ENCODE measurements around the gene PFKM. TPM values are rescaled to one million over a fixed set of nuclear protein-coding genes. Genes with fewer than 3 reads are reported as not detected.

PFKM gene
- total RNA-seq, 6 experiments from 2014 or later, result 67.7 to 87.1 (median 73.3) TPM

DNA sequence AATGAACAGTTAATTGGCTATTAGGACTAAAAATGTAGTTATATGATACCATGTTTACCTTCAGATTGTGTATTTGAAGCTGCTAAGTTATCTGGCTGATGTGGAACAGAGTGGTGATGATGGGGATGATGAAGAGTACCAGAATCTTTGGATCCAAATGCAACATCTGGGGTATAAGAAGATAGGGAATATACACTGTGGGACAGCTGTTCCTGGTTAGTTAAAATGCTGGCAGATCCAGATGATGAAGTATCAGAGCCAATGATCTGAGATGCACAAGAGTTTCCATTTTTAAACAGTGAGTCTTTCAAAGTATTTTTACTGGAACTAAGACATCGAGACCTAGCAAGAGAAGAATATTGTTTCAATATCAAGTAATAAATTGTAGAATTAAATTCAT lies 44.9 kb upstream of the PFKM start:
- Mint-ChIP-seq H3K4me1 (ENCODE audit: low read depth) (peaks cover 13% of the 10 kb centered on the region), H3K9me3 (no peaks in the 10 kb centered on the region), H3K4me3 (no peak overlapping the region), H3K36me3 (ENCODE audit: low read depth) (peaks cover 18% of the 10 kb centered on the region), H3K27me3 (ENCODE audit: insufficient read depth) (no peaks in the 10 kb centered on the region), H3K27ac (no peak overlapping the region)
- DNase-seq, result no peak
- TF ChIP-seq, protein P1, sequence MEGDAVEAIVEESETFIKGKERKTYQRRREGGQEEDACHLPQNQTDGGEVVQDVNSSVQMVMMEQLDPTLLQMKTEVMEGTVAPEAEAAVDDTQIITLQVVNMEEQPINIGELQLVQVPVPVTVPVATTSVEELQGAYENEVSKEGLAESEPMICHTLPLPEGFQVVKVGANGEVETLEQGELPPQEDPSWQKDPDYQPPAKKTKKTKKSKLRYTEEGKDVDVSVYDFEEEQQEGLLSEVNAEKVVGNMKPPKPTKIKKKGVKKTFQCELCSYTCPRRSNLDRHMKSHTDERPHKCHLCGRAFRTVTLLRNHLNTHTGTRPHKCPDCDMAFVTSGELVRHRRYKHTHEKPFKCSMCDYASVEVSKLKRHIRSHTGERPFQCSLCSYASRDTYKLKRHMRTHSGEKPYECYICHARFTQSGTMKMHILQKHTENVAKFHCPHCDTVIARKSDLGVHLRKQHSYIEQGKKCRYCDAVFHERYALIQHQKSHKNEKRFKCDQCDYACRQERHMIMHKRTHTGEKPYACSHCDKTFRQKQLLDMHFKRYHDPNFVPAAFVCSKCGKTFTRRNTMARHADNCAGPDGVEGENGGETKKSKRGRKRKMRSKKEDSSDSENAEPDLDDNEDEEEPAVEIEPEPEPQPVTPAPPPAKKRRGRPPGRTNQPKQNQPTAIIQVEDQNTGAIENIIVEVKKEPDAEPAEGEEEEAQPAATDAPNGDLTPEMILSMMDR (IDR thresholded peaks at IDR 0.05), result no peak

DNA sequence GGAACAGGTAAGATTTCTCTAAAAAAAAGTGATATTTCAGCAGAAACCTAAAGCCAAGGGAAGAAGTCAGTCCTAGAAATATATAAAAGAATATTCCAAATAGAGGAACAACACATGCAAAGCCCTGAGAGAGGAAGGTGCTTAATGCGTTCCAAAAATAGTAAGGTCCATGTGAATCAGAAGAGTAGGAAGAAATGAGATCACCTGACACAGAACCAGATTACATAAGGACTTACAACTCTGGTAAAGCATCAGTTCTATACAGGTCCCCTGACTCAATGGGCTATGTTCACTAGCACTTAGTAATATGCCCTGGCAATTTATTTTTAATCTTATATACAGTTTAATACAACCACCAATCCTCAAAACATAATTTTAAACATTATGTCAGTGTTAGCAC lies 43.3 kb upstream of the PFKM start:
- peaks cover 10% of the 10 kb centered on the region for H3K36me3 Mint-ChIP-seq (ENCODE audit: low read depth)
- H3K4me1 Mint-ChIP-seq (ENCODE audit: low read depth), result peaks cover 7% of the 10 kb centered on the region
- no peak for DNase-seq
- H3K27me3 Mint-ChIP-seq (ENCODE audit: insufficient read depth), result no peaks in the 10 kb centered on the region
- TF ChIP-seq, protein P1 (IDR thresholded peaks at IDR 0.05), result no peak
- no peak overlapping the region for H3K27ac Mint-ChIP-seq
- H3K4me3 Mint-ChIP-seq, result no peak overlapping the region
- no peaks in the 10 kb centered on the region for H3K9me3 Mint-ChIP-seq

DNA sequence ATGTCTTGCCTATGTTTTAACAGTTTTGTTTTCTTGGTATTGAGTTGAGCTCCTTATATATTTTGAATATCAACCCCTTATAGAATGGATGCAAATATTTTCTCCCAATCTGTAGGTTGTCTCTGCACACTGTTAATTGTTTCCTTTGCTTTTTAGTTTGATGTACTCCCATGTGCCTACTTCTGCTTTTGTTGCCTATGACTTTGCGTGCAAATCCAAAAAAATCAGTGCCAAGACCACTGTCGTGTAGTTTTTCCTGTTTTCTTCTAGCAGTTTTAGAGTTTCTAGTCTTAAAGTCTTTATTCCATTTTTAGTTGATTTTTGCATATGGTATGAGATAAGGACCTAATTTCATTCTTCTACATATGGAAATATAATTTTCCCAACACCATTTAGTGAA lies 42.1 kb upstream of the PFKM start:
- H3K4me1 Mint-ChIP-seq (ENCODE audit: low read depth), result peaks cover 7% of the 10 kb centered on the region
- no peak overlapping the region for H3K4me3 Mint-ChIP-seq
- H3K36me3 Mint-ChIP-seq (ENCODE audit: low read depth), result peaks cover 7% of the 10 kb centered on the region
- TF ChIP-seq, protein P1 (IDR thresholded peaks at IDR 0.05), result no peak
- DNase-seq, result no peak
- no peaks in the 10 kb centered on the region for H3K9me3 Mint-ChIP-seq
- no peaks in the 10 kb centered on the region for H3K27me3 Mint-ChIP-seq (ENCODE audit: insufficient read depth)
- H3K27ac Mint-ChIP-seq, result no peak overlapping the region

DNA sequence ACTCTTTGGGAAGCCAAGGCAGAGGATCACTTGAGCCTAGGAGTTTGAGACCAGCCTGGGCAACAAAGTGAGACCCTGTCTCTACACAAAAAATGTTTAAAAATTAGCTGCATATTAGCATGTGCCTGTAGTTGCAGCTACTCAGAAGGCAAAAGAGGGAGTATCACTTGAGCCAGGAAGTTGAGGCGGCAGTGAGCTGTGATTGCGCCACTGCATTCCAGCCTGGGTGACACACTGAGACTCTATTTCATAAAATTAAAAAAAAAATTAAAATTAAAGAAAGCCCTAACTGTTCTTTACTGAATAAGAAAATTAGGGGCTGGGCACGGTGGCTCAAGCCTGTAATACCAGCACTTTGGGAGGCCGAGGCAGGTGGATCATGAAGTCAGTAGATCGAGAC lies 40.3 kb upstream of the PFKM start:
- Mint-ChIP-seq H3K4me3 (no peak overlapping the region), H3K27me3 (ENCODE audit: insufficient read depth) (no peaks in the 10 kb centered on the region), H3K36me3 (ENCODE audit: low read depth) (peaks cover 11% of the 10 kb centered on the region), H3K4me1 (ENCODE audit: low read depth) (peaks cover 7% of the 10 kb centered on the region), H3K9me3 (no peaks in the 10 kb centered on the region), H3K27ac (peak overlapping the region; percentile 69)
- TF ChIP-seq, protein P1 (IDR thresholded peaks at IDR 0.05), result no peak
- peak; percentile 52 for DNase-seq

DNA sequence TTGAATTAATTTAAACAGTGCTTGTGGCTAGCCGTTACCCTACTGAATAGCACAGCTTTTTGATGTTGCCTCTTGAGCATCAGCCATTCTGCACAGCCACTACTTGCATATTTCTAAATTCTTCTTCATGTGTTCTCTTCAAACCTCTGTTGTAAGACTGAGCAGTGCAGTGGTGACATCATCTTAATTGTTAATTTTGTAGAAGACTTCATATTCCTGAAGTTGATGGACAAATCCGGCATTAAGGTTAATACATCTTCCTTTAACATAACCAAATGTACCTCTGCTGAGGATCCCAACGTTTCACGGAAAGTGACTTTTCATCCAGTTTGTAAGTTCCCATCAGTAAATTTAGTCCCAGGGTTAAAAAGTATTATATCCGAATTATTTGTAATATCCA lies 38.9 kb upstream of the PFKM start:
- TF ChIP-seq, protein P1 (IDR thresholded peaks at IDR 0.05), result no peak
- Mint-ChIP-seq H3K9me3 (no peaks in the 10 kb centered on the region), H3K4me1 (ENCODE audit: low read depth) (peaks cover 7% of the 10 kb centered on the region), H3K27me3 (ENCODE audit: insufficient read depth) (no peaks in the 10 kb centered on the region), H3K36me3 (ENCODE audit: low read depth) (peaks cover 11% of the 10 kb centered on the region), H3K27ac (no peak overlapping the region), H3K4me3 (no peak overlapping the region)
- DNase-seq, result no peak

DNA sequence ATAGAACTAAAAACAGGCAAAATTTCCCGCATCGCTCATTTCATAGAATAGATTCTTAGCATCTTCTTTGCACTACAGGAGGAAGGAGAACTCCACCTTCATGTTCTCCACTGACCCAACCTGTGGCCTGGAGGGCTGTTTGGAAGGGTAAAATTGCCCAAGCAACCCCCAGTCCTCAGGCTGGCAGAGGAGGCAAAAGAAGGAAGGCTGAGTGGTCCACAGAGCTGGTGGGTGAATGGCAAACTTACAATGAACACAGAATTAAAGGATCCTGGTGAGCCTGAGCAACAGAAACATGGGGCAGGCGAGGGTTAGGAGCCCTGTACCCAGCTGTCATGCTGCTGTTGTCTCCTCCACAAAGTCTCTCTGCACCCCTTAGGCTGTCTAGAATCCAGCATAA lies 38.3 kb upstream of the PFKM start:
- Mint-ChIP-seq H3K9me3 (no peaks in the 10 kb centered on the region), H3K36me3 (ENCODE audit: low read depth) (peaks cover 11% of the 10 kb centered on the region), H3K27me3 (ENCODE audit: insufficient read depth) (no peaks in the 10 kb centered on the region), H3K4me3 (no peak overlapping the region), H3K4me1 (ENCODE audit: low read depth) (peaks cover 7% of the 10 kb centered on the region), H3K27ac (no peak overlapping the region)
- TF ChIP-seq, protein P1 (IDR thresholded peaks at IDR 0.05), result no peak
- DNase-seq, result no peak

Data from HFFc6 (cell line).